Body of pancreas (tissue), 4 donors: ENCODE data around the gene CLEC3B.

Experiments
- POLR2A ChIP-seq, 3 donors: fragments of 450-650 bp; IDR thresholded peaks; one replicate each; pipeline ENCODE4 v1.6.1; 2016; ENCODE audit warnings: antibody characterized with exemption in 3 of 3, mild to moderate bottlenecking in 2 of 3
- TF ChIP-seq, protein P1 (sequence below), 7 experiments: fragments of 450-650 bp in 4 of 7; fragments of 200-600 bp in 3 of 7; sonication (generic) in 3 of 7; IDR thresholded peaks; one replicate each; pipeline ENCODE4 v1.5.1; 2016 to 2019; ENCODE audit warnings: antibody characterized with exemption in 7 of 7

- TF ChIP-seq, protein P1, sequence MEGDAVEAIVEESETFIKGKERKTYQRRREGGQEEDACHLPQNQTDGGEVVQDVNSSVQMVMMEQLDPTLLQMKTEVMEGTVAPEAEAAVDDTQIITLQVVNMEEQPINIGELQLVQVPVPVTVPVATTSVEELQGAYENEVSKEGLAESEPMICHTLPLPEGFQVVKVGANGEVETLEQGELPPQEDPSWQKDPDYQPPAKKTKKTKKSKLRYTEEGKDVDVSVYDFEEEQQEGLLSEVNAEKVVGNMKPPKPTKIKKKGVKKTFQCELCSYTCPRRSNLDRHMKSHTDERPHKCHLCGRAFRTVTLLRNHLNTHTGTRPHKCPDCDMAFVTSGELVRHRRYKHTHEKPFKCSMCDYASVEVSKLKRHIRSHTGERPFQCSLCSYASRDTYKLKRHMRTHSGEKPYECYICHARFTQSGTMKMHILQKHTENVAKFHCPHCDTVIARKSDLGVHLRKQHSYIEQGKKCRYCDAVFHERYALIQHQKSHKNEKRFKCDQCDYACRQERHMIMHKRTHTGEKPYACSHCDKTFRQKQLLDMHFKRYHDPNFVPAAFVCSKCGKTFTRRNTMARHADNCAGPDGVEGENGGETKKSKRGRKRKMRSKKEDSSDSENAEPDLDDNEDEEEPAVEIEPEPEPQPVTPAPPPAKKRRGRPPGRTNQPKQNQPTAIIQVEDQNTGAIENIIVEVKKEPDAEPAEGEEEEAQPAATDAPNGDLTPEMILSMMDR (IDR thresholded peaks at IDR 0.05) = no peak
- TF ChIP-seq POLR2A (IDR thresholded peaks at IDR 0.05) = no peak
Measured at GRCh38 chr3:45009868-45010267, 16.2 kb upstream of the CLEC3B start.
